GM12892 (cell line): Measurements from ENCODE around the gene SSRP1.
"Not testable (repeated sequence)": the region's sequence is repeated elsewhere in the genome, so short reads cannot be mapped to it uniquely, and the experiment has no call there.

ENCODE experiments used
- POLR2A ChIP-seq: IDR thresholded peaks from 2 replicates; pipeline ENCODE4 v1.6.1; 2011; ENCODE audit warnings: low read depth, low read length, control low read depth
- POLR2AphosphoS5 ChIP-seq: IDR thresholded peaks from 2 replicates; pipeline ENCODE4 v1.6.1; 2011; ENCODE audit warnings: low read depth, low read length, control low read depth
- TAF1 ChIP-seq: IDR thresholded peaks from 2 replicates; pipeline ENCODE4 v1.6.1; 2011; ENCODE audit warnings: low read depth, mild to moderate bottlenecking, control low read depth, low read length, borderline replicate concordance

GRCh38 chr11:57296205-57296604, 39.5 kb downstream of the SSRP1 start:
- TF ChIP-seq POLR2AphosphoS5, POLR2A, TAF1: not testable (repeated sequence)
